ENCODE results near the gene OSBPL5.

Gene OSBPL5

GRCh38 chr11:3091846-3092602 is 73.1 kb downstream of the OSBPL5 start:
- Histone ChIP-seq H3K4me3 (ENCODE audit: low read depth, low read length) (no peak overlapping the region), H3K36me3 (ENCODE audit: control insufficient read depth in 2 of 2, insufficient read depth in 1 of 2, low read length in 2 of 2) (peaks cover 0 to 20% of the 10 kb centered on the region in 2 experiments; a peak in 1 of 3 replicates), H3K27ac (ENCODE audit: extremely low read depth, low read depth, low read length) (no peak overlapping the region), H3K9me3 (ENCODE audit: control insufficient read depth, insufficient read depth, low read depth, low read length) (no peaks in the 10 kb centered on the region), H3K4me1 (ENCODE audit: control insufficient read depth, insufficient read depth, low read length) (no peaks in the 10 kb centered on the region)
- POLR2A ChIA-PET: interaction anchor here (0.7 to 2.6 kb wide), 5 partner anchors 35 to 287 kb away, joined by 3 to 12 read pairs (median 4); partner anchors contain the start of genes CARS1, NAP1L4 and ZNF195
- CTCF ChIA-PET: interaction anchor here (0.5 to 7.3 kb wide), 45 partner anchors 8 to 560 kb away, joined by 3 to 144 read pairs (median 4); partner anchors contain the start of gene PHLDA2
- no peak for TF ChIP-seq ZNF670 (tag by site-specific recombination; IDR thresholded peaks at IDR 0.05; ENCODE audit: low read depth)
- peak; percentile 96 for TF ChIP-seq CTCF (tag by site-specific recombination; IDR thresholded peaks at IDR 0.05)
- 0 out of 2 replicates have a peak, but pooled peaks have one; percentile 8 for TF ChIP-seq SCRT1 (tag by site-specific recombination; IDR thresholded peaks at IDR 0.05; ENCODE audit: borderline replicate concordance)
- no peak for TF ChIP-seq ZNF664 (tag by site-specific recombination; IDR thresholded peaks at IDR 0.05)
- TF ChIP-seq ZNF324 (tag by site-specific recombination; IDR thresholded peaks at IDR 0.05): no peak
- TF ChIP-seq ZSCAN5A (tag by site-specific recombination; IDR thresholded peaks at IDR 0.05): no peak
- TF ChIP-seq ZEB2 (tag by site-specific recombination; IDR thresholded peaks at IDR 0.05): peak; percentile 49; the same call in 1 of the 2 replicates
- no peak for TF ChIP-seq ZBTB11 (tag by site-specific recombination; conservative IDR thresholded peaks at IDR 0.05; ENCODE audit: low read depth)
- no peak for TF ChIP-seq ZNF530 (tag by site-specific recombination; IDR thresholded peaks at IDR 0.05; ENCODE audit: low read depth)
- TF ChIP-seq ZBTB20 (tag by site-specific recombination; IDR thresholded peaks at IDR 0.05): no peak
- TF ChIP-seq ZBTB10 (tag by site-specific recombination; IDR thresholded peaks at IDR 0.05): no peak
- no peak for TF ChIP-seq ZFP3 (tag by site-specific recombination; IDR thresholded peaks at IDR 0.05; ENCODE audit: low read depth)
- TF ChIP-seq ZSCAN16 (tag by site-specific recombination; IDR thresholded peaks at IDR 0.05): 0 out of 2 replicates have a peak, but pooled peaks have one; percentile 27
- TF ChIP-seq YY2 (tag by site-specific recombination; IDR thresholded peaks at IDR 0.05): no peak
- no peak for TF ChIP-seq ZNF112 (tag by site-specific recombination; IDR thresholded peaks at IDR 0.05)
- no peak for TF ChIP-seq MYNN (tag by site-specific recombination; IDR thresholded peaks at IDR 0.05; ENCODE audit: borderline replicate concordance)
- TF ChIP-seq ZBTB44 (tag by site-specific recombination; IDR thresholded peaks at IDR 0.05): no peak
- 0 out of 2 replicates have a peak, but pooled peaks have one; percentile 42 for TF ChIP-seq ZFP37 (tag by site-specific recombination; IDR thresholded peaks at IDR 0.05)
- no peak for TF ChIP-seq HOXA7 (CRISPR knock-in tag; IDR thresholded peaks at IDR 0.05; ENCODE audit: borderline replicate concordance)
- peak; percentile 60; the same call in 1 of the 2 replicates for TF ChIP-seq ZNF394 (tag by site-specific recombination; IDR thresholded peaks at IDR 0.05; ENCODE audit: borderline replicate concordance)
- no peak for TF ChIP-seq ZNF280D (tag by site-specific recombination; IDR thresholded peaks at IDR 0.05)
- TF ChIP-seq ZNF521 (tag by site-specific recombination; IDR thresholded peaks at IDR 0.05): no peak

Measured in HEK293 (cell line).